DMS53 treated with DMSO at 0.1 percent for 48 hours (cell line): Measurements from ENCODE around the gene IL3.
A peak's percentile ranks its signal among the peaks of the same experiment; 100 is the strongest.
"Not testable (repeated sequence)": the region's sequence is repeated elsewhere in the genome, so short reads cannot be mapped to it uniquely, and the experiment has no call there.

Experiments
- DNase-seq: peaks from one replicate; lab custom pipeline; 2025; ENCODE audit not compliant: unreplicated experiment; lab: John Stamatoyannopoulos, UW

Gene IL3

DNA sequence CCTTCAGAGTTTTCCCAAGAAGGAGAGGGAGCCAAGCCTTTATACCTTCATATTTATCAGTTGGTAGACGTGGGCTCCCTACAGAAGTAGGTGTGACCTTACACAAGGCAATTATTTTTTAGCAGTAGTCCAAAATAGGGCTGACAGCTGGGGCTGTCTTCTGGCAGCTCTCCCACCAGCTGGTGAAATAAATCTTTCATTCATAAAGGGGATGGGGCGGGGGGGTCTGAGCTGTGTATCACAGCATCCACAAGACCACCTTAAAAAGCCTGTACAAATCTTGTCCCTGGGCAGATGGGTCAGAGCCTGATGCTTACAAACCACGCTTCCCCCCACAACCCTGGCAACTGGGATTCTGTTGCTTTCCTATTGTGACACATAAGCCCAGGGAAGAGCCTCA is 32.8 kb downstream of the IL3 start:
- no peak for DNase-seq

DNA sequence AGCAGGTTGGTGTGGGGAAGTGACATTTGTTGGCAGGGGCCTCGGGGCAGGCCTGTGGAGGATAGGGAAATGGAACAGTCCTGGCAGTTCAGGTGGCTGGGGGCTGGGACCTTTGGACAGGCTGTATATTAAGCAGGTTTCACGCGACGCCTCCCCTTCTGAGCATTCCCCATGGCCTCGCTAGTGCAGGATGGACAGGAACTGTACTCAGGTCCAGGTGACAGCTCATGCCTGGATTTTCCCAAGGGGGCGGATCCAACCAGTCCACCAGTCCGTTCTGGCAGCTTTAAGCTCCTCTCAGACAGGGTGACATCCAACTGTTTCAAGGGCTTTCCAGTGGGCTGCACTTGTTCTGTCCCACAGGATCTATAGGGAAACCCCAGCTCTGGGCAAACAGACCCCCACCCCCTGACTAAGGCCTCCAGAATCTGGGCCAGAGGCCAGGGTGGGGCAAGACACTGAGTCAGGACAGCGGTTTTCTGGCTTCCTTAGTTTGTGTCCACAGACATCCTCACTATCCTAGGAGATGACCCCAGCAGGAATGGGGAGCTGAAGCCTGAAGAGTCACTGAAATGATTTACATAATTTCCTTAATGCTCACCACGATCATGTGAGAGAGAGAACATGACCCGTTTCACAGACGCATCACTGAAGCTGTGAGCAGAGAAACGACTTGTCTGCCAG is 34.1 kb downstream of the IL3 start:
- no peak for DNase-seq

DNA sequence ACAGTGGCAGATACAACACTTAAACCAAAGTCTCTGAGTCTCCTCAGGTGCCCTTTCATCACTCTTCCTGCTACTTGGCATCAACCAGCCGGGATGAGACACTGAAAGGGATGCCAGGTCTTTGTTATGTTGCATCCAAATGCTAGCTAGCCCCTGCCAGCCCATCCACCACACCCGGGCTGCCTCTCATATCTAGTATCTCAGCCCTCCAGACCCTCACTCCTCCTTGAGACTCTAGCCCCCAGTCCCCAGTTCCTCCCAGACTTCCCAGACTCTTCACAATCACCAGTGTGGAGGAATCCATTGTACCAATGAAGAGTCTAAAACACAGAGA is 34.6 kb downstream of the IL3 start:
- no peak for DNase-seq

DNA sequence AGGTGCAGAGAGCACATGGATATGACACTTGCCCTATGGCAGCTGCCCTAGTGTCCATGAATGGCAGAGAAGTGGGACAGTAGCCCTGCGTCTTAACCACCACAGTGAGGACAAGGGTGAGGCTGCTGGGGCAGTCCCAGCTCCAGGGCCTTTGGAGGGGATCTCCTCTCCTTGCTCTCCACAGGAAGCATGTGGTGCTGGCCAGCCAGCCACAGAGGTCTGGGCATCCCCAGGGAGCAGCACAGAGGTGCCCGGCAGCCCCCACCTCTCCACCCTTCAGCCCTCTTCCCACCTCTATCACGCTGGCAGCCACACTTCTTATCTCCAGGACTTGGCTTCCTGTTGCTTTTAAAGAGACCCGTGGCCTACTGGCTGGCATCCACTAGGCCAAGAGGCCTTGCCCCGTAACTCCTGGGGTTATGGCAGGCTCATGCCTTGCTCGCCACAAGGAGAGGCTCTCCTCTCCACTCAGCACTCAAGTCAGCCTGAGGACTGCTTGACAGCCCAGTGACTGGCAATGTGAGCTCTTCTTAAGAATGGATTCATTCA is 35.0 kb downstream of the IL3 start:
- DNase-seq = no peak

DNA sequence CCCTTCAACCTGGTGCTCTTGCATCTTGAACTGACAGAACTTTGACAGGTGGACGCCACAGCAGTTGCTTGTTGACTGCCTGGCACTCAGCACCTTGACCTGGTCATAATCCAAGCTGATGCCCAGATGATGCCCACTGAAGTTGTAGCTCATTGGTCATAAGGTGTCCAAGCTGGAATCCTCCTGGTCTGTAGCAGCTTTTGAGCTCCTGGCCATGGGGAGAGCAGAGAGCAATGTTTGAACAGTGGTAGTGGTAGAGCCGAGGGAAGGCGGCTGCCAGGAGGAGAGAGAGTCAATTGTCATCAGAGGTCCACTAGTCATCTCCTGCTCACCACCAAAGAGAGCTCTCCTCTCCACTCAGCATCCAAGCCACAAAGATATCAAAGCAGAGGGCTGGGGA is 36.4 kb downstream of the IL3 start:
- no peak for DNase-seq

DNA sequence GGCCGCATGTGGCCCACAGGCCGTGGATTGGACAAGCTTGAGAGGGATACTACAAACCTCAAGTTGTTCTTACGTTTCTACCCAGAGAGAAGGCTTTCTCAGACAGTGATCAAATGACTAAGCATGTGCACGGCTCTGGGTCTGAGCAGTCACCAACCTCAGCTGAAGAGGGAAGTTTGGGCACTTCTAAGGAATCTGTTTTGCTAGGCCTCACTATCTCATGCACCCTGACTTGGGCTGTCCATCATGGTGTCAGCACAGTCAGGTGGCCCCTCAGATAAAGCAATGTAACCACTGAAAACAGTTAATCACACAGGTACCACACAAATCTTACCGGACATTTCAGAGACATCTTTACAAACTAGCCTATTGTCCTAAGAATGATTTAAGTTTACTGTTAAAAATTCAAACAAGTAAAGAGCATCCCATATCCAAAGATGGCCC is 37.7 kb downstream of the IL3 start:
- DNase-seq = no peak

DNA sequence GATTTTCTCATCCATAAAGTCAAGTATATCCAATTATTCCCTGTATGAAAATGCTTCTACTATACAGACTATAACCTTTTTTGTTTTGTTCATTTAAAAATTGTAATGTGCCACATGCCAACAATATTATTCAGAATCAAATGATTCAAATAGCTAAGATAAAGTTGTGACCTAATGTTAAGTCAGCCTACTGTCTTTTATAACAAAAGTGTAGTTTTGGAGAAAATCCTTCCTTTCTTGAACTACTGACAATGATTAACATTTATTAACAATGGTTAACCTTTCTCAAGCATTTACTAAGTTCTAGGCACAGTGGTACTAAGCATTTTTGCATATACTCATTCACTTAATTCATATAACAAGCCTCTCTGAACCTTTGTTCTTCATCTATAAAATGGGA is 38.2 kb downstream of the IL3 start:
- no peak for DNase-seq

DNA sequence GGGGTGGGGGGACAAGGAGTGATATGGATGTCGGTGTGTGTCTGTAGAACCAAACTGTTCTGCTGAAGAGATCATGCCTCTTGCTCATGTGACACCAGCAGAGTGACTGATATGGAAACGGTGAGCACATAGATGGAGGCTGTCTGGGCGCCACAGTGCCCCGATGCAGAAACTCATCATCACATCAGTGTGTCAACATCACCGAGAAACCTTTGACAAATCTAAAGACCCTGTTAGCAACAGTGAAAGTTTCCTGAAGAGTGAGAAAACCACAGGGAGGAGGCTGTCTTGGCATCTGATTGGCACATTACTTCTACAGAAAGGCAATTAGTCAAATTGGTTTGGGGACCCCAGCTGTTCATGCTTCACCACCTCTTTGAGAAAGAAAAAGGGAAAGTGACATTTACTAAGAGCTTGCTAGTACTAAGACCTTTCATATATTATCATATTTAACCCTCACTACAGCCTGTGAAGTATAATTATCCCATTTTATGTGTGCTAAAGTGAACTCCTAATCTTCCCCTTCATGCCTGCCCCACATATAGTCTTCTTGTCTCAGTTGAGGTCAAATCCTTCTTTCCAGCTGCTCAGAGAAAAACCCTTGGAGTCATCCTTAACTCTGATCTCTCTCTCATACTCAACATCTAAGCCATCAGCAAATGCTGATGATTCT is 38.8 kb downstream of the IL3 start:
- DNase-seq = no peak

DNA sequence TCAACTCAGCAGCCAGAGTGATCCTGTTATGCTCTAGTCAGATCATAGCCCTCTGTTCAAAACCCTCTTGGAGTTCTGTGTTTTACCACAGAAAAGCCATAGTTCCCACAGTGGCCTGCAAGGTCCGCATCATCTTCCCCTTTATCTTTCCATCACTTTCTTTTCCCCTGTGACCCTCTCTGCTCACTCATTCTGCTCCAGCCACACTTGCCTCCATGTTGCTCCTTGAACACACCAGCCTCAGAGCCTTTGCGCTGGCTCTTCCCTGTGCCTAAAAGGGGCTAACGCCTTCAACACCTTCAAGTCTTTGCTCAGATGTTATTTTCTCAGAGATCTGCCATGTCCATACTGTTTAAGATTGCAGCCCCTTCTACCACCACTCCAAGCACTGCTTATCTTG is 39.5 kb downstream of the IL3 start:
- no peak for DNase-seq

DNA sequence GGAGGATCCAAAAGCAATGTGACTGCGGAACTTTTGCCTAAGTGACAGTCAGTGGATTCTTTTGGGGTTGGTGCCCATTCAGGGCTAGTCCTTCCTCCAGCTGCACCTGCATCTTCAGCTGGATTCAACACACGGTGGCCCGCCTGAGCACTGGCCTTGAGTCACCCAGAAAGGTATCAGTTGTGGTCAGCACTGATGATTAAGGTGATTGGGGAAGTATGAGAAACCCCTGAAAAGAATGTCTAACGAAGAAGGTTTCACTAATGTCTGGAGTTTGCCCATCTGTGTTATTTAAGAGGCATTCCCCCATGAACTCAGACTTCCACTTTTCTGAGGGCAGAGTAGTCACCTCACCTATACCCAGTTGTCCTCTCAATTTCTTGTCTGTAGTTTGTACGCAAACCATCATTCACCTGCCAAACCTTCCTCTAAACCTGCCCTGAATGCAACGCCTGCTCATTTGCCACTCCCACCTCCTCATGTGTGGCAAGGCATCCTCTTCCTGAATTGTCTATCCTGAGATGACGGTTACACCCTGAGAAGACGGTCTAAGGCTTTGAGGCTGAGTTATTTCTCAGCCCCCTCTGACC is 40.3 kb downstream of the IL3 start:
- DNase-seq = no peak

DNA sequence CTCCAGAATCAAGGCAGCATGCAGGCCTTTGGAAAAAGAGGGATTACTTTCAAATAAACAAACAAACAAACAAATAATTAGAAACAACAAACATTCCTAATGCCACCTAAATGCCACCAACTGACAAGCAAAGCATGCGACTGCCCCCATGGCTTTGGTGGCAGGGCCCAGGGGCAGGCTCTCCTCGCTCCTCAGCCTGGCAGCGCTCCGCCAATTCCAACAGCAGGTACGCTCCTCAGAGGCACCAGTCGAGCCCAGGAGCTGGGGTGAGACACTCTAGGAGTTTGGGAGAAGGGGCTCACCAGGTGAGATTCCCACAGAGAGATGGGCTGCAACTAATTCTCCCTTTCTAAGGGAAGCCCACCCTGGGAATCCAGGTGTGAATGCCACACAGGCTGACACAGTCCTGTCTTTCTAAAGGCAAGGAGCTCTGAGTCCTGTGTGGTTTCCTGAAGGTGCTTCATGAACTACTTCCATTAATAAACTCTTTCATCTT is 41.0 kb downstream of the IL3 start:
- DNase-seq = no peak

DNA sequence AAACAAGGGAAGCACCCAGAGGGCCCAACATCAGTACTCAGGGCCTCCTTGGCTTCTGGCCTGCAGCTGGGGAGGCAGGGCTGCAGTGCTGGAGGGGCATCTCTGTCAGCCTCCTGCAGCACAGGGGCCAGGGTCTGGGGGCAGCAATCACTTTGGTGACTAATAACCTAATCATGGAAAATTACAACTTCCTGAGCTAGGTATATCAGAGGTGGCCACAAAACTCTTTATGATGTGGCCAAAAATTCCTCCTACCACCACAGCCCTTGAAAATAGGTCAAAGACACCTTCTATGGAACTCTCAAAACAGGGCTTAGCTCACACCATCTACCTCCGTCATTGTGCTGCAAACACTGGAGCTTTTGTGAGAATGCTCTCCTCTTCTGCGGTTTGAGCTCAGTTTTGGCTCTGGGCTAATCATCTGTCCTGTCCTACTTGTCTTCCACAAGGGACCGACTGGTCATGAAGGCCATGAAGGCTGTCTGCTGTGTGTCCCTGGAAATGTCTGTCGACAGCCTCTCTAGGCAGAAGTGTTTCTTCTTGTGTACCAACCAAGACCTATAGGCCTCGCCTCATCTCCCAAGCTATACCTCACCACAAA is 41.7 kb downstream of the IL3 start:
- no peak for DNase-seq

DNA sequence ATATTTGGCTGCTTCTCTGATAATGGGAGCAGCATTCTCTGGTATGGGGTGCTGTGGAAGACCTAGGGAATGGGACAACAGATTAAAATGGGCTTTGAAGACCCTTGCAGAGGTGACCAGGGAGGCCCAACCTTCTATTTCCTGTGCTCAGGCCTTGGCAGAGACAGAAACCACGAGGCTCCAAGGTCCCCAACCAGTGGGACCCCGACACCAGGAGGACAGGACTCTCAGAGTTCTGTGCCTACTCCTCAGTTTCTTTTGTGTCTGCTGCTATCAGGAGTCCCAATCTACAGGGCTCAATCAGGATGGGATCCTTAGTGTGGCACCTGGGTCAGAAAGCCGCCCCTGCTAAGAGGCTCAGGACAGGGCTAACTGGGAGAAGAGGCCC is 42.5 kb downstream of the IL3 start:
- no peak for DNase-seq

DNA sequence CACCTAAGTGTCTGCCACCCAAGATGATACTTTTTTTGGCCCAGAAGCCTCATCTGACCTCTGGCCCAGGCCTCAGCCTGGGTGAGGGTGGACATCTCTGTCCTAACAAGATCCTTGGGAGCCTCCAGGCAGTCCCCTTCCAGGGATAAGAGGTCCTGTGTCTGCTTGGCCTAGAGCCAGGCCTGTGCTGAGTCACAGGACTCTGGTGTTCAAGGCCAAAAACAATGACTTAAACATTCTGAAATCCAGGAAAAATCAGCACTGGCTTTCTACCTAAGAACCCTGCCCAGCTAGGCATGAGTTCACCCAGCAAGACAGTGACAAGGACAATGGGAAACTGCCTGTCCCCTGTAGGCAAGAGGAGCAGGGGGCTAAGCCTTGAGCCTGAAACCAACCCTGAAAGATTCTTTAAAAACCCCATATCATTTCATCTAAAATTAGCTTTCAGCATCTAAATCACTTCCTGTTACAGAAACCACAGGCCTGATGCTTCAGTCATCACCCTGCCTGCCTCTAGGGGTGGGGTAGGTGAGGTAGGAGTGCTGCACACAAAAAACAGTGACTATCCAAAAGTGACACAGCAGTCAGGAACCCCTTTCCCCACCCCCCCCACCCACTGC is 43.0 kb downstream of the IL3 start:
- DNase-seq = peak; percentile 40

DNA sequence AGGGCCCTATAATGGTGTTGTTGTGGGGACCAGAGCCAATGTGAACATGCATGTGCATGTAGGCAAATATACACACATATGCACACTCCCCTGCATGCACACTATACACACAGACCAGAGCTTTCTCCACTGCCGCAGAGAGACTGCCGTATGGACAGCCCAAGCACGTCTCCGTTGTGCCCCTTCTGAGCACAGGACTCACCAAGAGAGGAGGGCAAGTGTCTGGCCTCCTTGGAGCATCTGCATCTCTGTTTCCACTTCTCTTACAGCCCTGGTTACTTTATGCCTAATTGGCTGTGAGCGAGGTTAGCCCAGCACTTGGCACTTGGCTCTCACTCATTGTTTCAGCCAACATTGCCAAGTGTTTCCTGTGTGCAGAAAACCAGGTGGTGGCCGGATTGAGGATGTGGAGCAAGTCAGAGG is 43.5 kb downstream of the IL3 start:
- peak; percentile 14 for DNase-seq

DNA sequence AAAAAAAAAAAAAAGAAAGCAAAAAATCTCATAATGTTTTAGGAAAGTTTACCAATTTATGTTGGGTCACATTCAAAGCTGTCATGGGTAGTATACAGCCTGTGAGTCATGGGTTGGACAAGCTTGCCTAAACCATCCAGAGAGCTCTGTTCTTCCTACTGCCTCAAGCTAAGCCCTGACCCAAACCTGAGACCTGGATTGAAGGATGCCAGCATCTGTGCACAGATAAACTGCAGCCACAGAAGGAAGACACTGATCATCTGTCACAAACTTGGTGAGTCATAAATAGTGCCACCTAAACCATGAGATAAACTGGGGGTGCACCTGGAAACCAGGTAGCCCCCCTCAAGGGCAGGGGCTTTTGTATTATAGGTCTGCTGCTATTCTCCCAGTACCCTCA is 44.1 kb downstream of the IL3 start:
- DNase-seq = no peak

DNA sequence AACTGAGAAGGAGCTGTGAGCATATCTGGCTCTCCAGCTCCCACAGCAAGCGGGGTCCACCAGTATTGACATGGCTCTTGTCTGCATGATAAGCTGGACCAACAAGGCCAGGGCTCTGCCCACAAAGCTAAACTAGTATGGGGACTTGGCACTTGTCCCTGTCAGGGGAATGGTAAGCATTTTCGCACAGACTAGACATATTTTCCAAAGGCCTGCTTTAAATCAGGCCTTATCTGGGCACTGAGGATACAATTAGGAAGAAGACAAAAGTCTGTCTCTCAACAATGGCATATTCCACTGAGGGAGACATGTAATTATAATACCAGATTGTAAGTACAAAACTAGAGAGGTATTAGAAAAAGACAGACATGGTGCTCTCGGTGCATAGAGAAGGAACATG is 45.2 kb downstream of the IL3 start:
- no peak for DNase-seq

DNA sequence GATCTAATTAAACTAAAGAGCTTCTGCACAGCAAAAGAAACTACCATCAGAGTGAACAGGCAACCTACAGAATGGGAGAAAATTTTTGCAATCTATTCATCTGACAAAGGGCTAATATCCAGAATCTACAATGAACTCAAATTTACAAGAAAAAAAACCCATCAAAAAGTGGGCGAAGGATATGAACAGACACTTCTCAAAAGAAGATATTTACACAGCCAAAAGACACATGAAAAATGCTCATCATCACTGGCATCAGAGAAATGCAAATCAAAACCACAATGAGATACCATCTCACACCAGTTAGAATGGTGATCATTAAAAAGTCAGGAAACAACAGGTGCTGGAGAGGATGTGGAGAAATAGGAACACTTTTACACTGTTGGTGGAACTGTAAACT is 48.0 kb downstream of the IL3 start:
- DNase-seq = not testable (repeated sequence)

DNA sequence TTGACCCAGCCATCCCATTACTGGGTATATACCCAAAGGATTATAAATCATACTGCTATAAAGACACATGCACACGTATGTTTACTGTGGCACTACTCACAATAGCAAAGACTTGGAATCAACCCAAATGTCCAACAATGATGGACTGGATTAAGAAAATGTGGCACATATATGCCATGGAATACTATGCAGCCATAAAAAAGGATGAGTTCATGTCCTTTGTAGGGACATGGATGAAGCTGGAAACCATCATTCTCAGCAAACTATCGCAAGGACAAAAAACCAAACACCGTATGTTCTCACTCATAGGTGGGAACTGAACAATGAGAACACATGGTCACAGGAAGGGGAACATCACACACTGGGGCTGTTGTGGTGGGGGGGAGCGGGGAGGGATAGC is 48.5 kb downstream of the IL3 start:
- DNase-seq = not testable (repeated sequence)

DNA sequence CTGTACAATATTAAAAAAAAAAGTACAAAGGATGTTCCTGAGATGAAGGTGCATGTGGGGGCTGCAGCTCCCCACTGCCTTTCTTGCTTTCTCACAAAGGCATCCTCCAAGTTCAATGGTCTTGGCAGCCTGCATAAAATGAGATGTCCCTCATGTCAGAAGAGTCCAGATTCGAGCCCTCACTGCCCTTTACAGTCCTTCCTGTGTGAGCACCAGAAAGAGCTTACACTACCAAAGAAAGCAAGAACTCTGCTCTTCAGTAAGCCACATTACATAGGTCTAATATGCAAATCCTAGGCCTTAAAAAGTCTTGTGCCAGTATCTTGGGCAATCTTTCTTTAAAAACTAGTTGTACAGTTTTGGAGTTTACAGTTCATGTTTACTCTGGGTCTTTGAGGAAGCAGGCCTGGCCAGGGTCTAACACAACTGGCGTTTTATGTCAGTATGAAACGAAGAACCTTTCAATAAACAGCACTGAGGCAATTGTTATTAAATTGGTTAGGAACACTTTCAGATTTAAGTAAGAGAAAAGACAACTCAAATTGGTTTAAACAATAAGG is 49.1 kb downstream of the IL3 start:
- no peak for DNase-seq

DNA sequence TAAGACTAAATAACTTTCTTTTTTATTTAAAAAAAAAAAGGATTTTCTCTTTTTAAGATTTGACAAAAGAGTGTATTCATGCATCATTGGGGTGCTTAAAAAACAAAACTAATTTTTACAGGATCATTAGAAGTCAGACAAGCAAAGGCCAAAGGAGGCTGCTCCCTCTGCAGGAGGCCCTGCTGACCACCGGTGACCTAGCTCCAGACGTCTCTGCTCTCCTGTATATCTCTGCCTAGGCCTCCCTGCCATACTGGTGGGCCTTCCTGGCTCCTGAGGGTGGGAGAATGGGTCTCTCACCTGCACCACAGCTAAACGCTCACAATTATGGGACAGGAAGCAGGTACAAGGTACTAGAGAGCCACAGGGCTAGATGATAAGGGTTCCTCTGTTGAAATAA is 49.7 kb downstream of the IL3 start:
- DNase-seq = no peak
